Spleen (tissue), 11 donors: ENCODE results near the gene TLR8. TPM values are rescaled to one million over a fixed set of nuclear protein-coding genes. Genes with fewer than 3 reads are reported as not detected.

Source experiments
- DNase-seq: peaks from one replicate; pipeline ENCODE4 v3.0.0-alpha.2; 2020
- H3K27ac ChIP-seq, 8 donors: fragments of 200-600 bp; sonication (generic) in 7 of 8; 1 replicate in 4 of 8; 2 replicates in 4 of 8; pipeline versions ENCODE4 v1.5.0 to v1.8.0; 2016 to 2021; ENCODE audit warnings: inconsistent platforms in 4 of 8, mild to moderate bottlenecking in 4 of 8, moderate library complexity in 1 of 8
- H3K27me3 ChIP-seq, 7 donors: fragments of 200-600 bp; sonication (generic) in 6 of 7; replicated peaks in 1 of 7; 1 replicate in 4 of 7; 2 replicates in 3 of 7; pipeline versions ENCODE4 v1.5.0 to v1.8.0; 2016 to 2021; ENCODE audit warnings: inconsistent platforms in 3 of 7, mild to moderate bottlenecking in 1 of 7
- H3K36me3 ChIP-seq, 6 donors: fragments of 200-600 bp; sonication (generic) in 5 of 6; 1 replicate in 4 of 6; 2 replicates in 2 of 6; pipeline versions ENCODE4 v1.5.0 to v1.8.0; 2016 to 2021; ENCODE audit warnings: inconsistent platforms in 2 of 6
- H3K4me1 ChIP-seq, 6 donors: fragments of 200-600 bp; sonication (generic) in 5 of 6; 1 replicate in 3 of 6; 2 replicates in 3 of 6; pipeline versions ENCODE4 v1.5.0 to v1.8.0; 2016 to 2021; ENCODE audit warnings: inconsistent platforms in 3 of 6
- H3K4me3 ChIP-seq, 8 donors: fragments of 200-600 bp; sonication (generic) in 7 of 8; 1 replicate in 4 of 8; 2 replicates in 4 of 8; pipeline versions ENCODE4 v1.5.0 to v1.8.0; 2016 to 2021; ENCODE audit warnings: inconsistent platforms in 4 of 8, mild to moderate bottlenecking in 4 of 8, moderate library complexity in 2 of 8
- H3K9me3 ChIP-seq, 8 donors: fragments of 200-600 bp; sonication (generic) in 7 of 8; 1 replicate in 4 of 8; 2 replicates in 4 of 8; pipeline versions ENCODE4 v1.5.0 to v1.8.0; 2016 to 2021; ENCODE audit warnings: inconsistent platforms in 4 of 8
- CTCF ChIP-seq, 11 experiments: fragments of 200-600 bp in 7 of 11; fragments of 450-650 bp in 4 of 11; sonication (generic) in 4 of 11; IDR thresholded peaks in 8 of 11; conservative IDR thresholded peaks in 3 of 11; 1 replicate in 7 of 11; 2 replicates in 4 of 11; pipeline versions ENCODE4 v1.4.0 to v1.8.0; 2016 to 2021; ENCODE audit warnings: antibody characterized with exemption in 11 of 11, inconsistent platforms in 4 of 11, mild to moderate bottlenecking in 1 of 11
- POLR2A ChIP-seq, 3 donors: fragments of 450-650 bp; IDR thresholded peaks; one replicate each; pipeline ENCODE4 v1.5.1; 2017; ENCODE audit warnings: antibody characterized with exemption in 3 of 3, mild to moderate bottlenecking in 1 of 3
- POLR2AphosphoS5 ChIP-seq, 3 donors: sonication (generic); formaldehyde crosslinking; IDR thresholded peaks; one replicate each; pipeline ENCODE4 v1.5.1; 2017; ENCODE audit warnings: antibody characterized with exemption in 3 of 3
- WGBS, 5 donors: extraction: QIAGEN DNeasy Blood & Tissue Kit in 3 of 5; methylation state at CpG; one replicate each; pipeline versions ENCODE4 v1.1.5 to v1.1.7; 2013 to 2018; 5-methylcytosine and 5-hydroxymethylcytosine counted together
- intact Hi-C: fragments of 100-400 bp; cut with DNase I; formaldehyde crosslinking; loops from one replicate; pipeline ENCODE4 v1.15.0; 2023; ENCODE audit warnings: low total_unique reads
- polyA plus RNA-seq, 3 donors: library from polyadenylated mRNA; stranded (reverse); fragments of 200-250 nt; gene quantifications; one replicate each; pipeline ENCODE4 v1.2.1, GENCODE V29; 2013
- total RNA-seq, 7 donors: library from RNA; depleted of rRNA in 3 of 7; stranded (reverse); fragments of >200 nt in 3 of 7; fragmentation: NEBNext Ultra II Directional in 4 of 7; extraction: Animal tissue kit (Norgen Biotek cat#: 25700) in 4 of 7; gene quantifications; one replicate each; pipeline versions ENCODE4 v1.1.0 to v1.2.1, GENCODE V29; 2016 to 2021
- donor health status: healthy with polysubstance abuse.
- donor health status: DM: no; HTN: no; CAD: no; lungs with moderate emphysema.
- donor health status: DM: no; HTN: no; CAD: no.
- donor health status: Bipolar disorder and iron deficiency.
- donor health status: healthy.
- donor health status: DM: no; HTN: no; CAD: no.
- donor health status: DM: yes; HTN: yes; CAD: no.

TLR8 gene
- total and polyA plus RNA-seq, 10 donors: 1.1 to 76.5 (median 23.0) TPM

- Histone ChIP-seq H3K27ac (peak overlapping the region in 5 of 8 donors; percentile 14 to 78 (median 71)), H3K4me3 (peak overlapping the region in 2 of 8 donors; percentile 0 to 53), H3K36me3 (no peaks in the 10 kb centered on the region), H3K9me3 (peaks cover 0 to 7% (median 0%) of the 10 kb centered on the region in 8 donors), H3K27me3 (no peaks in the 10 kb centered on the region), H3K4me1 (peaks cover 0 to 42% (median 5%) of the 10 kb centered on the region in 6 donors)
- intact Hi-C loops: no loop called here
- WGBS, 5 donors: 60 to 72% (median 66%) methylated on average over 4 of the region's 4 CpGs
- DNase-seq: no peak
- TF ChIP-seq POLR2A (IDR thresholded peaks at IDR 0.05) (no peak), CTCF (IDR thresholded peaks at IDR 0.05 in 8 of 11, conservative IDR thresholded peaks at IDR 0.05 in 3 of 11) (no peak), POLR2AphosphoS5 (IDR thresholded peaks at IDR 0.05) (no peak)
Observed at GRCh38 chrX:12868747-12869146, 37.7 kb upstream of the TLR8 start.

GRCh38 chrX:12871257-12871656 is 35.2 kb upstream of the TLR8 start:
- 72 to 88% (median 85%) methylated on average over 6 of the region's 6 CpGs for WGBS, 5 donors
- intact Hi-C loops: no loop called here
- no peaks in the 10 kb centered on the region for H3K36me3 ChIP-seq
- no peak overlapping the region for H3K27ac ChIP-seq
- TF ChIP-seq POLR2A (IDR thresholded peaks at IDR 0.05): no peak
- no peak for TF ChIP-seq POLR2AphosphoS5 (IDR thresholded peaks at IDR 0.05)
- no peak for TF ChIP-seq CTCF (IDR thresholded peaks at IDR 0.05 in 8 of 11, conservative IDR thresholded peaks at IDR 0.05 in 3 of 11)
- DNase-seq: no peak
- no peaks in the 10 kb centered on the region for H3K27me3 ChIP-seq
- H3K4me1 ChIP-seq: peaks cover 0 to 46% (median under 1%) of the 10 kb centered on the region in 6 donors
- H3K9me3 ChIP-seq: no peaks in the 10 kb centered on the region
- no peak overlapping the region for H3K4me3 ChIP-seq

- Histone ChIP-seq H3K4me3 (no peak overlapping the region), H3K36me3 (no peaks in the 10 kb centered on the region), H3K27ac (no peak overlapping the region), H3K27me3 (no peaks in the 10 kb centered on the region), H3K4me1 (peaks cover 0 to 44% (median 0%) of the 10 kb centered on the region in 6 donors), H3K9me3 (no peaks in the 10 kb centered on the region)
- intact Hi-C loops: no loop called here
- TF ChIP-seq POLR2A (IDR thresholded peaks at IDR 0.05): no peak
- no peak for TF ChIP-seq CTCF (IDR thresholded peaks at IDR 0.05 in 8 of 11, conservative IDR thresholded peaks at IDR 0.05 in 3 of 11)
- no peak for TF ChIP-seq POLR2AphosphoS5 (IDR thresholded peaks at IDR 0.05)
- WGBS, 5 donors: 83 to 100% (median 89%) methylated on average over 4 of the region's 4 CpGs
- no peak for DNase-seq
Observed at GRCh38 chrX:12872741-12873140, 33.7 kb upstream of the TLR8 start.

- no peaks in the 10 kb centered on the region for H3K27me3 ChIP-seq
- TF ChIP-seq CTCF (IDR thresholded peaks at IDR 0.05 in 8 of 11, conservative IDR thresholded peaks at IDR 0.05 in 3 of 11): no peak
- no peak for TF ChIP-seq POLR2AphosphoS5 (IDR thresholded peaks at IDR 0.05)
- no peak for TF ChIP-seq POLR2A (IDR thresholded peaks at IDR 0.05)
- intact Hi-C loops: no loop called here
- peaks cover 0 to 33% (median 0%) of the 10 kb centered on the region in 6 donors for H3K4me1 ChIP-seq
- no peak overlapping the region for H3K4me3 ChIP-seq
- H3K36me3 ChIP-seq: no peaks in the 10 kb centered on the region
- no peak for DNase-seq
- peak overlapping the region in 3 of 8 donors; percentile 4 to 46 (median 28) for H3K27ac ChIP-seq
- H3K9me3 ChIP-seq: no peaks in the 10 kb centered on the region
- WGBS, 5 donors: 40 to 48% (median 46%) methylated on average over 4 of the region's 4 CpGs
Observed at GRCh38 chrX:12874581-12874980, 31.8 kb upstream of the TLR8 start.
